IPS-18c (cell line): ENCODE data around the gene SAGE1.
"Not testable (repeated sequence)": the region's sequence is repeated elsewhere in the genome, so short reads cannot be mapped to it uniquely, and the experiment has no call there.

Source experiments
- H3K4me3 ChIP-seq: 2 replicates; pipeline ENCODE4 v1.7.0; 2013; ENCODE audit warnings: low read depth, mild to moderate bottlenecking, low read length, moderate library complexity; ENCODE audit not compliant: insufficient read depth
- H3K9me3 ChIP-seq: one replicate; pipeline ENCODE4 v1.6.1; 2013; ENCODE audit warnings: mild to moderate bottlenecking, low read length, moderate library complexity; ENCODE audit not compliant: control insufficient read depth, insufficient read depth

Gene SAGE1

GRCh38 chrX:135893294-135893817 is at the start of gene SAGE1, which contains the start of gene CT45A10:
Gene SAGE1, plus strand, starts transcription at chrX:135893716. Its CDS starts 2,527 bp downstream, at chrX:135896243.
Gene CT45A10, minus strand, starts transcription at chrX:135893444. Its CDS starts 8,100 bp downstream, at chrX:135885344.
- no peak within 1 kb of the TSS for H3K4me3 ChIP-seq

GRCh38 chrX:135854438-135854837 is 39.1 kb upstream of the SAGE1 start, which contains the start of gene CT45A8:
Gene CT45A8, minus strand, starts transcription at chrX:135854538. Its CDS starts 3,755 bp downstream, at chrX:135850783.
- H3K9me3 ChIP-seq, H3K4me3 ChIP-seq: not testable (repeated sequence)

More at GRCh38 chrX:135893294-135893817, at the start of gene SAGE1, which contains the start of gene CT45A10:
- peaks cover 17% of the 10 kb centered on the region for H3K9me3 ChIP-seq

GRCh38 chrX:135871712-135872111 is 21.8 kb upstream of the SAGE1 start, which contains the start of gene CT45A9:
Gene CT45A9, minus strand, starts transcription at chrX:135871812. Its CDS starts 3,751 bp downstream, at chrX:135868061.
- H3K4me3 ChIP-seq, H3K9me3 ChIP-seq: not testable (repeated sequence)

GRCh38 chrX:135882741-135883140 is 10.8 kb upstream of the SAGE1 start:
- not testable (repeated sequence) for H3K9me3 ChIP-seq, H3K4me3 ChIP-seq

- not testable (repeated sequence) for H3K4me3 ChIP-seq
- H3K9me3 ChIP-seq, result peaks cover 16% of the 10 kb centered on the region
Measured at GRCh38 chrX:135888230-135888629, 5.3 kb upstream of the SAGE1 start.

- peaks cover 17% of the 10 kb centered on the region for H3K9me3 ChIP-seq
- H3K4me3 ChIP-seq, result not testable (repeated sequence)
Measured at GRCh38 chrX:135888976-135889375, 4.5 kb upstream of the SAGE1 start.

- Histone ChIP-seq H3K9me3 (peaks cover 17% of the 10 kb centered on the region), H3K4me3 (no peak overlapping the region)
Measured at GRCh38 chrX:135890087-135890585, 3.4 kb upstream of the SAGE1 start.

GRCh38 chrX:135892781-135893180 is 735 bp upstream of the SAGE1 start:
- Histone ChIP-seq H3K9me3 (peaks cover 17% of the 10 kb centered on the region), H3K4me3 (no peak overlapping the region)

GRCh38 chrX:135910251-135910650 is 16.7 kb downstream of the SAGE1 start:
- Histone ChIP-seq H3K9me3 (peaks cover 7% of the 10 kb centered on the region), H3K4me3 (no peak overlapping the region)

GRCh38 chrX:135914404-135914803 is 20.9 kb downstream of the SAGE1 start:
- Histone ChIP-seq H3K4me3 (no peak overlapping the region), H3K9me3 (peaks cover 6% of the 10 kb centered on the region)

GRCh38 chrX:135920516-135920915 is 27.0 kb downstream of the SAGE1 start:
- H3K9me3 ChIP-seq, H3K4me3 ChIP-seq: not testable (repeated sequence)

- Histone ChIP-seq H3K4me3 (no peak overlapping the region), H3K9me3 (peaks cover 2% of the 10 kb centered on the region)
Measured at GRCh38 chrX:135923353-135923752, 29.8 kb downstream of the SAGE1 start.

- Histone ChIP-seq H3K4me3 (no peak overlapping the region), H3K9me3 (peaks cover 8% of the 10 kb centered on the region)
Measured at GRCh38 chrX:135927897-135928296, 34.4 kb downstream of the SAGE1 start.

GRCh38 chrX:135931644-135932487 is 38.4 kb downstream of the SAGE1 start:
- H3K4me3 ChIP-seq, result no peak overlapping the region
- H3K9me3 ChIP-seq, result peaks cover 10% of the 10 kb centered on the region

- Histone ChIP-seq H3K4me3 (no peak overlapping the region), H3K9me3 (peaks cover 3% of the 10 kb centered on the region)
Measured at GRCh38 chrX:135944486-135944885, 51.0 kb downstream of the SAGE1 start.

- no peak overlapping the region for H3K4me3 ChIP-seq
- peaks cover 2% of the 10 kb centered on the region for H3K9me3 ChIP-seq
Measured at GRCh38 chrX:135951291-135951690, 57.8 kb downstream of the SAGE1 start.
